Calu3 (cell line): ENCODE data around the gene DLGAP4. TPM values are rescaled to one million over a fixed set of nuclear protein-coding genes. Genes with fewer than 3 reads are reported as not detected.

Experiments
- BruUV-seq: library from RNA; stranded (reverse); fragments of 400-500 nt; replicated peaks from 2 replicates; lab custom pipeline; 2021; lab: Mats Ljungman, UMichigan
- CTCF ChIA-PET: fragments of 300-600 bp; sonication (Branson Sonifier 250); formaldehyde crosslinking; loops from one replicate; lab custom pipeline; 2022; ENCODE audit warnings: antibody characterized with exemption; lab: Charles Lee
- DNase-seq: peaks from one replicate; pipeline ENCODE4 v3.0.0; 2022
- H3K27ac Mint-ChIP-seq: one replicate; pipeline ENCODE4 v1.8.0; 2022; ENCODE audit warnings: mixed read lengths; ENCODE audit not compliant: unreplicated experiment
- H3K27me3 Mint-ChIP-seq: one replicate; pipeline ENCODE4 v1.8.0; 2022; ENCODE audit warnings: mixed read lengths; ENCODE audit not compliant: unreplicated experiment
- H3K36me3 Mint-ChIP-seq: one replicate; pipeline ENCODE4 v1.8.0; 2022; ENCODE audit warnings: mild to moderate bottlenecking, moderate library complexity, mixed read lengths; ENCODE audit not compliant: insufficient read depth, unreplicated experiment
- H3K4me1 Mint-ChIP-seq: one replicate; pipeline ENCODE4 v1.8.0; 2022; ENCODE audit warnings: mild to moderate bottlenecking, low read depth, mixed read lengths; ENCODE audit not compliant: unreplicated experiment
- H3K4me3 Mint-ChIP-seq: one replicate; pipeline ENCODE4 v1.8.0; 2022; ENCODE audit warnings: mild to moderate bottlenecking, low read depth, moderate library complexity, mixed read lengths; ENCODE audit not compliant: unreplicated experiment
- H3K9me3 Mint-ChIP-seq: one replicate; pipeline ENCODE4 v1.8.0; 2022; ENCODE audit warnings: low read depth, mixed read lengths; ENCODE audit not compliant: unreplicated experiment
- CTCF ChIP-seq: fragments of 200-600 bp; IDR thresholded peaks from one replicate; pipeline ENCODE4 v1.8.0; 2022; ENCODE audit warnings: antibody characterized with exemption; ENCODE audit not compliant: unreplicated experiment
- intact Hi-C: fragments of 100-400 bp; cut with micrococcal nuclease; formaldehyde crosslinking; loops from one replicate; pipeline ENCODE4 v1.10.0; 2022; ENCODE audit not compliant: unreplicated experiment
- total RNA-seq: library from RNA; stranded (reverse); gene quantifications from 2 replicates; pipeline ENCODE4 v1.2.3, GENCODE V29; 2022

The DLGAP4 gene
- total RNA-seq, 1 experiment from 2014 or later = 66.4 TPM

DNA sequence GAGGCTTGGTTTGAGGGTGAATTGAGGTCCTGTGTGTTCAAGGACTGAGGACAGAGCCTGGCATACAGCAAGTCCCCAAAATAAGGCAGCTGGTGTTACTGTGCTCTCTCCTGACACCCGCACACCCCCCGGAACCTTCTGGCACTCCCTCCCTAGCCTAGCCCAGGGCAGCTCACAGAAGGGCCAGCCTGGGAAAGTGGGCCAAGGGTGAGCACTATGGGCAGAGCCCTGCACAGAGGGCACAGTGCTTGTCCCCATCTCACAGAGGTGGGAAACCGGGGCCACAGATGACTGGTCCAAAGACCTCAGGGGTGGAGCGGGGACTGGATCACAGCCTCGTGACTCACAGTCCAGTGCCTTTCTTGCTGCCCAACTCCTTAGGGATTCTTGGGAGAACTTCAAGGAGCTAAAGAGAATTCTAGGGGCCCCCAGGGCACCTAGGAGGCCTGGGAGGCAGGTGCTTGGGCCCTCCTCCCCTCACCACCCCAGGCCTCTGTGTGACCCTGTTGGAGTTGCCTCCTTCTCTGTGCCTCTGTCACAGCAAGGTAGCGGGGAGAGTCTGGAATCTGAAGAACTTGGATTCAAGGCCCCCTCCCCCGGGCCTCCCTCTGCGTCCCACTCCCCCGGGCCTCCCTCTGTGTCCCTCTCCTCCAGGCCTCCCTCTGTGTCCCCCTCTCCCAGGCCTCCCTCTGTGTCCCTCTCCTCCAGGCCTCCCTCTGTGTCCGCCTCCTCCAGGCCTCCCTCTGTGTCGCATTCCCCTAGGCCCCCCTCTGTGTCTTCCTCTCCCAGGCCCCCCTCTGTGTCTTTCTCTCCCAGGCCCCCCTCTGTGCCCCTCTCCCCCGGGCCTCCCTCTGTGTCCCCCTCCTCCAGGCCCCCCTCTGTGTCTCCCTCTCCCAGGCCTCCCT, 13.5 kb downstream of the DLGAP4 start:
- no peak overlapping the region for H3K4me3 Mint-ChIP-seq
- DNase-seq = no peak
- CTCF ChIA-PET = no interaction called here
- peaks cover 8% of the 10 kb centered on the region for H3K4me1 Mint-ChIP-seq
- no peak overlapping the region for H3K27ac Mint-ChIP-seq
- TF ChIP-seq CTCF = no peak
- intact Hi-C loops = loop anchor here (10.0 kb wide), 1 partner anchor 55 kb away; no protein-coding TSS in a partner anchor
- peaks cover 84% of the 10 kb centered on the region for H3K27me3 Mint-ChIP-seq
- no peaks in the 10 kb centered on the region for H3K36me3 Mint-ChIP-seq
- BruUV-seq = no TSS peak
- no peaks in the 10 kb centered on the region for H3K9me3 Mint-ChIP-seq

DNA sequence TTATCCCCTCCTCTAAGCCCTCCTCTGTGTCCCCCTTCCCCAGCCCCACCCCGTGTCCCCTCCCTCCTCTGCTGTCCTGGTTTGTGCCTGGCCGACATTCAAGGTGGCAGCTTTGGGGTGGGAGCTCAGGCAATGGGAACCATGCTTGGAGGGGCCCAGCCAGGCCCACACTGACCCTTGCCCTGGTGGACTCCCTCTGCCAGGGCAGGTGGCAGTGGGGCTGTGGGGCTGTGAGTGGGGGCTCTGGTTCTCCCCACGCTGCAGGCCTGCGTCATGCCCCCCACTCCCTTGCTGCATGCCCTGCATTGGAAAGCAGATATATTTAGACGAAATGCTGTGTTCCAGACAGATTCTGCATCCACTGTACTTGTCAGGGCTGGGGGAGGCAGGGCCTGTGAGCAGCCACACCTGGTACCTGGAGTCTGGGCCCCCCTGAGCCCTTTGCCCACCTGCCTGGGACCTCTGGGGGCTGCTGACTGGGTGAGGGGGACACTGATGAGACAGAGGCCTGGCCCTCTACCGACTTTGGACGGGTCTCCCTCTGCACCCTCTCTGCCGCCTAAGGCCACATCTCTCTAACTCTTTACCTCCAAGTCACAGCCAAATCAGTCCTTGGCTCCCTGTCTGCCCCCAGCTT, 14.2 kb downstream of the DLGAP4 start:
- CTCF ChIA-PET = no interaction called here
- H3K36me3 Mint-ChIP-seq = no peaks in the 10 kb centered on the region
- intact Hi-C loops = no loop called here
- TF ChIP-seq CTCF = no peak
- H3K4me1 Mint-ChIP-seq = no peaks in the 10 kb centered on the region
- H3K4me3 Mint-ChIP-seq = no peak overlapping the region
- H3K27ac Mint-ChIP-seq = no peak overlapping the region
- no TSS peak for BruUV-seq
- DNase-seq = no peak
- peaks cover 84% of the 10 kb centered on the region for H3K27me3 Mint-ChIP-seq
- no peaks in the 10 kb centered on the region for H3K9me3 Mint-ChIP-seq

DNA sequence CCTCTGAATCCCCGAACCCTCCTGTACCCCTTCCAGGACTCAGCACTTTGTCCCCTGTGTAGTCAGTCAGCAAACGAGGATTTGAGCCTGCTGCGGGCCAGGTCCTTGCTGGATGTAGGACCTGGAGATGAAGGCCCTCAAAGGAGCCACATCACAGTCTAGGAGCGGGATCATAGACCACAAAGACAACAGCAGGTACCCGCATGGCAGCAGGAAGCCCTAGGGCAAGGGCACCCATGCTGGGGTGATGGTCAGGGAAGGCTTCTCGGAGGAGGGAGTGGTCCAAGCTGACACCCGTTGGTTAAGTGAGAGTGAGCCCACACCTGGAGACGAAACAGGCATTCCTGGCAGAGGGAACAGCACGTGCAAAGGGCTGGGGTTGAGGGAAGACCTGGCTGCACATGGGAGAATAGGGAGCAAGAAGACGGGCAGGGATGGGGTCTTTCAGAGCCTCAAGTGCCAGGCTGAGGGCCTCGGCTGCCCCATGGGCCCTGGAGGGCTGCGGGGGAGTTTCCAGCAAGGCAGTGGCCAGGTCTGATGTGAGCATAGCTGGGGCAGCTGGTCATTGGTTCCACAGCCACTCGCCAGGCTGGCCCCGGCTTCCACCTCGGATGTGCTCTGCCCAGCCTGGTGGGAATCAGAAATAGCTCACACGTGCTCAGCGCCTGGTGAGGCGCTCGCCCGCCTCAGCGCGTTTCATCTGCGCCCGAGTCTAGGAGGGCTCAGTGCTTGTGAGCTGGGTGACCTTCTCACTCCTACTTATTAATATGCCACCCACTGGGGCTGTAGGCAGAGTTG, 15.0 kb downstream of the DLGAP4 start:
- no TSS peak for BruUV-seq
- TF ChIP-seq CTCF = no peak
- no peak for DNase-seq
- intact Hi-C loops = no loop called here
- H3K4me1 Mint-ChIP-seq = no peaks in the 10 kb centered on the region
- no peak overlapping the region for H3K27ac Mint-ChIP-seq
- H3K27me3 Mint-ChIP-seq = peaks cover 84% of the 10 kb centered on the region
- no peaks in the 10 kb centered on the region for H3K36me3 Mint-ChIP-seq
- no peak overlapping the region for H3K4me3 Mint-ChIP-seq
- CTCF ChIA-PET = no interaction called here
- peaks cover under 1% of the 10 kb centered on the region for H3K9me3 Mint-ChIP-seq

GRCh38 chr20:36322131-36322530, 16.0 kb downstream of the DLGAP4 start:
- intact Hi-C loops = no loop called here
- no peak overlapping the region for H3K27ac Mint-ChIP-seq
- BruUV-seq = no TSS peak
- H3K36me3 Mint-ChIP-seq = no peaks in the 10 kb centered on the region
- peaks cover 80% of the 10 kb centered on the region for H3K27me3 Mint-ChIP-seq
- H3K4me3 Mint-ChIP-seq = no peak overlapping the region
- H3K4me1 Mint-ChIP-seq = no peaks in the 10 kb centered on the region
- DNase-seq = no peak
- CTCF ChIA-PET = no interaction called here
- no peak for TF ChIP-seq CTCF
- peaks cover 2% of the 10 kb centered on the region for H3K9me3 Mint-ChIP-seq
